ENCODE results near the gene PRPF6.
"Not testable (repeated sequence)": the region's sequence is repeated elsewhere in the genome, so short reads cannot be mapped to it uniquely, and the experiment has no call there.

PRPF6 gene

DNA sequence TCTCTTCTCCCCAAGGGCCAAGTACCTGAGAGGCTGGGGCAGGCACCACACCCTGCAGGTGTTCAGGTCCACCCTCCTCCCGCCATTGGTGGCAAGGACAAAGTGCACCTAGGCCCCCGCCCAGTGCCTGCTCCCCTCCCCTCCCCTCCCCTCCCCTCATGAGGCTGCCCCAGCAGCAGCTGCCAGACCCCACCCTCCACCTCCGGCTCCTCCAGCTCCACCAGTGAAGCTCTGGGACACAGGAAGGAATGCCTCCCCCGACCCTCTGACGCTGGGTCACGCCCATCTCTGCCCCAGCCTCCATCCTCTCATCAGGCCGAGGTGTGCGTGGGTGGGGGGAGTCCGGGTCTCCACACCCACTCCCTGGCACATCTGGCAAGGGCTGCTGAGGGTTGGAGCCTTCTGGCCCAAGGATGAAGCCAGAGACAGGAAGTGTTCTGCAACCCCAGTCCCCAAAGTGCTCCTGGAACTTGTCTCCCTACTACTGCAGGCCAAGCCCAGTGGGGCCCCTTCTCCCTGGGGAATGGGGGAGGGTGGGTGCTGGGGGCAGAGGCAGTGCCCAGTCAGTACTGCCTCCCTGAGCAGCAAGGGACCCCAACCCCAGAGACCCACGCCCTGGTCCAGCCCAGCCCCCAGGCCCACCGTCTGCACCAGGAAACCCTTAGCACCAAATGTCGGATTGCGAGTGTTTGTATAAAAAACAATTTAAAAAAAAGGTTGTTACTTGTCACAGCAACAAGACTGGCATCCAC, 23.1 kb upstream of the PRPF6 start:
- peak; percentile 49 for ATAC-seq (ENCODE audit: low read depth)
- Histone ChIP-seq H3K36me3 (ENCODE audit: low read depth) (peaks cover 32% of the 10 kb centered on the region), H3K27me3 (ENCODE audit: insufficient read depth, poor library complexity, severe bottlenecking) (no peaks in the 10 kb centered on the region), H3K4me3 (ENCODE audit: severe bottlenecking) (peak overlapping the region; percentile 88), H3K27ac (ENCODE audit: poor library complexity, severe bottlenecking) (peak overlapping the region; percentile 74), H3K4me1 (ENCODE audit: insufficient read depth, poor library complexity, severe bottlenecking) (peaks cover 14% of the 10 kb centered on the region), H3K9me3 (ENCODE audit: severe bottlenecking) (no peaks in the 10 kb centered on the region)
- peak; percentile 87 for DNase-seq (ENCODE audit: low spot score)
- TF ChIP-seq, protein P1, sequence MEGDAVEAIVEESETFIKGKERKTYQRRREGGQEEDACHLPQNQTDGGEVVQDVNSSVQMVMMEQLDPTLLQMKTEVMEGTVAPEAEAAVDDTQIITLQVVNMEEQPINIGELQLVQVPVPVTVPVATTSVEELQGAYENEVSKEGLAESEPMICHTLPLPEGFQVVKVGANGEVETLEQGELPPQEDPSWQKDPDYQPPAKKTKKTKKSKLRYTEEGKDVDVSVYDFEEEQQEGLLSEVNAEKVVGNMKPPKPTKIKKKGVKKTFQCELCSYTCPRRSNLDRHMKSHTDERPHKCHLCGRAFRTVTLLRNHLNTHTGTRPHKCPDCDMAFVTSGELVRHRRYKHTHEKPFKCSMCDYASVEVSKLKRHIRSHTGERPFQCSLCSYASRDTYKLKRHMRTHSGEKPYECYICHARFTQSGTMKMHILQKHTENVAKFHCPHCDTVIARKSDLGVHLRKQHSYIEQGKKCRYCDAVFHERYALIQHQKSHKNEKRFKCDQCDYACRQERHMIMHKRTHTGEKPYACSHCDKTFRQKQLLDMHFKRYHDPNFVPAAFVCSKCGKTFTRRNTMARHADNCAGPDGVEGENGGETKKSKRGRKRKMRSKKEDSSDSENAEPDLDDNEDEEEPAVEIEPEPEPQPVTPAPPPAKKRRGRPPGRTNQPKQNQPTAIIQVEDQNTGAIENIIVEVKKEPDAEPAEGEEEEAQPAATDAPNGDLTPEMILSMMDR (IDR thresholded peaks at IDR 0.05; ENCODE audit: poor library complexity, severe bottlenecking), result no peak

DNA sequence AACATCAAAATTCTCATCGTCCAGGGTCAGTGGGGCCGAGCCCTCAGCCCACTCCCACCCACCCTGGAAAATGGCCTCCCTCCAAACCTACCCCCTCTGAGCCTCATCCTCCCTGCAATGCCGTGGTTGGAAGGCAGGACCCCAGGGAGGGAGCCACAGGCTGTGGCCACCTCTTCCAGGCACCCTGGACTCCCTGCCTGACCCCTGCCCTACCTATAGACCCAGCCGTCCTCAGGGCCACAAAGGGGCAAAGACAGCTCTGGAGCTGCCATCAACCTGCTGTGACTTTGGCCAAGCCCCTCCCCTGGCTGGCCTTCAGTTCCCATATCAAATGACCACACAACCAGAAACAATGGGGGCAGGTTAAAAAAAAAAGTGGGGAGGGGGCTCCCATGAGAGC, 22.5 kb upstream of the PRPF6 start:
- ATAC-seq (ENCODE audit: low read depth) (no peak), DNase-seq (ENCODE audit: low spot score) (no peak)
- H3K27me3 ChIP-seq (ENCODE audit: insufficient read depth, poor library complexity, severe bottlenecking), result no peaks in the 10 kb centered on the region
- peaks cover 38% of the 10 kb centered on the region for H3K36me3 ChIP-seq (ENCODE audit: low read depth)
- TF ChIP-seq, protein P1 (IDR thresholded peaks at IDR 0.05; ENCODE audit: poor library complexity, severe bottlenecking), result no peak
- H3K9me3 ChIP-seq (ENCODE audit: severe bottlenecking), result no peaks in the 10 kb centered on the region
- H3K4me1 ChIP-seq (ENCODE audit: insufficient read depth, poor library complexity, severe bottlenecking), result peaks cover 14% of the 10 kb centered on the region
- peak overlapping the region; percentile 74 for H3K27ac ChIP-seq (ENCODE audit: poor library complexity, severe bottlenecking)
- no peak overlapping the region for H3K4me3 ChIP-seq (ENCODE audit: severe bottlenecking)

DNA sequence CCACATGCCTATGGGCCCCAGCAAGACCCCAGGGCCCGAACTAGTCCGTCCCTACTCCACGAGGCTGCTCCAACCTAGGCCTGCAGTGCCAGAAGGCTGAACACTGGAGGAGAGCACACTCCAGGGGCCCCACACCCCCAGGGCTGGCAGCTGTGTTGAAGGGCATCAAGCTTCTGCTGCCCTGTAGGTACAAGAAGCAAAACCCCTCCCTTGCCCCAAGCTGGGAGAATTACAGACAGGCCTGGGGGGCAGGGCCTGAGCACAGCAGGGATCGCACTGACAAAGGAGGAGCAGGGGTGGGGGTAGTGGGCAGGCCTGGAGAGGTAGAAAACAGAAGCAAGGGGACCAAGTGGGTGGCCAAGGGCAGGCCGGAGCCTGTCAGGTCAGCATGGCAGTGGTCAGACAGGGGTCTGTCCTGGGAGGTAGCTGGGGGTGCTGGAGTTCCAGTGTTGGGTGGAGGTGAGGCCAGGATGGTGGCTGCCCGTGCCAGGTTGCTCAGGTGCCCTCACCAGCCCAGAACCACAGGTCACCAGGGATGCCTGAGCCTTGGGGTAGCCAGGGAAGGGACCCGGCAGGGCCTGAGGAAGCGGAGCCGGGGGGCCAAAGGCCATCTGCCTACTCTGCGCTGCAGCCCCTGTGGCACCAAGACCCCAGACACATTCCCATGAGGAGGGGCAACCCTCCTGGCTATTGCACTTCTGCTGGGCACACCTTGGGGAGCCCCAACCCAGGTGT, 21.8 kb upstream of the PRPF6 start:
- Histone ChIP-seq H3K36me3 (ENCODE audit: low read depth) (peaks cover 44% of the 10 kb centered on the region), H3K27me3 (ENCODE audit: insufficient read depth, poor library complexity, severe bottlenecking) (no peaks in the 10 kb centered on the region)
- no peak for ATAC-seq (ENCODE audit: low read depth)

DNA sequence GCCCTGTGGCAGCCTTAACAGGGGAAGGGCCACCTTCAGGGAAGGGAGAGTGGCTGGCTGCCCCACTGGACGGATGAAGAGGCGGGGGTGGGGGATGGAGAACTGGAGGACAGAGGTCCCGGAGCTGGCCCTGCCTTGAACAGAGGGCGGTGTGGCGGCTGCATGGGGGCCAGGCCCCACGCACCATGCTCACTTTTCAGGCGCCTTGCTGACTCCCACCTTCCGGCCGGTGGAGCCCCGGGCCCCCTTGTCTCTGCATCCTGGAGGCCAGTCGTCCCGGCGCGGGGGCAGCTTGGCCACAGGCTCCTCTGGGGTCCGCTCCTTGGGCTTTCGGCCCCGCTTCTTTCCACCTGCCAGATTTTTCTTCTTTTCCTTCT, 21.2 kb upstream of the PRPF6 start:
- ATAC-seq (ENCODE audit: low read depth) (no peak), DNase-seq (ENCODE audit: low spot score) (peak; percentile 83)
- no peak overlapping the region for H3K27ac ChIP-seq (ENCODE audit: poor library complexity, severe bottlenecking)
- H3K27me3 ChIP-seq (ENCODE audit: insufficient read depth, poor library complexity, severe bottlenecking), result no peaks in the 10 kb centered on the region
- TF ChIP-seq, protein P1 (IDR thresholded peaks at IDR 0.05; ENCODE audit: poor library complexity, severe bottlenecking), result no peak
- H3K9me3 ChIP-seq (ENCODE audit: severe bottlenecking), result no peaks in the 10 kb centered on the region
- H3K4me1 ChIP-seq (ENCODE audit: insufficient read depth, poor library complexity, severe bottlenecking), result peaks cover 14% of the 10 kb centered on the region
- H3K4me3 ChIP-seq (ENCODE audit: severe bottlenecking), result no peak overlapping the region
- peaks cover 43% of the 10 kb centered on the region for H3K36me3 ChIP-seq (ENCODE audit: low read depth)

More for the DNA sequence above, 21.8 kb upstream of the PRPF6 start:
- H3K9me3 ChIP-seq (ENCODE audit: severe bottlenecking), result no peaks in the 10 kb centered on the region
- TF ChIP-seq, protein P1 (IDR thresholded peaks at IDR 0.05; ENCODE audit: poor library complexity, severe bottlenecking), result no peak
- no peak overlapping the region for H3K4me3 ChIP-seq (ENCODE audit: severe bottlenecking)
- peak overlapping the region; percentile 74 for H3K27ac ChIP-seq (ENCODE audit: poor library complexity, severe bottlenecking)
- DNase-seq (ENCODE audit: low spot score), result peak; percentile 83
- H3K4me1 ChIP-seq (ENCODE audit: insufficient read depth, poor library complexity, severe bottlenecking), result peaks cover 14% of the 10 kb centered on the region

DNA sequence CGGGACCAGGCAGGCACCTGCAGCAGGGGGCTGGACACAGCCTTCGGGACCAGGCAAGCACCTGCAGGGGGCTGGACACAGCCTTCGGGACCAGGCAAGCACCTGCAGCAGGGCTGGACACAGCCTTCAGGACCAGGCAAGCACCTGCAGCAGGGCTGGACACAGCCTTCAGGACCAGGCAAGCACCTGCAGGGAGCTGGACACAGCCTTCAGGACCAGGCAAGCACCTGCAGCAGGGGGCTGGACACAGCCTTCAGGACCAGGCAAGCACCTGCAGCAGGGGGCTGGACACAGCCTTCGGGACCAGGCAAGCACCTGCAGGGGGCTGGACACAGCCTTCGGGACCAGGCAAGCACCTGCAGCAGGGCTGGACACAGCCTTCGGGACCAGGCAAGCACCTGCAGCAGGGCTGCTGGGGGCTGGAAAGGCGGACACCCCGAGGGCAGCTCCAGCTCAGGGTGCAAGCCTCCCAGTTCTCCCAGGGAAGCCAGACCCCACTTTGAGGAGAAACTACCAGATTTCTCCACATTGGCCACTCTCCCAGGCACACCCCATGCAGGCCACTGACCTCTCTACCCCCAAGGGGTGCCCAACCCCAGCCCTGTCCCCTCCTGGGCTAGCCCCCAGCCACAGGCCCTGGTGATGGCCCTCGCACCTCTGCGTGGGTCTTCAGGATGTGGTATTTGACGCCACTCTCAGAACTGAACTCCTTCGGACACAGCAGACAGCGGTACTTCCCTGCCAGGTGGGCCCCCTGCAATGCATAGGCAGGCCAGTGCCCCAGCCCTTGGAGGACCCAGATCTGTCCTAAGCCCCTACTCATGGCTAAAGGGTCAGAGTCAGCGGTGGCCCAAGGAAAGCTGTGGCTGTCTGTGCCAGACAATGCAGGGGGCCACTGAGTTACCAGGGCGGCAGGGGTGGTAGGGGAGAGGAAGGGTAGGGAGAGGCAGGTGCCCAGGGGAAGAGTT, 20.0 kb upstream of the PRPF6 start:
- not testable (repeated sequence) for H3K9me3 ChIP-seq (ENCODE audit: severe bottlenecking); H3K27ac ChIP-seq (ENCODE audit: poor library complexity, severe bottlenecking); DNase-seq (ENCODE audit: low spot score); H3K4me1 ChIP-seq (ENCODE audit: insufficient read depth, poor library complexity, severe bottlenecking); H3K27me3 ChIP-seq (ENCODE audit: insufficient read depth, poor library complexity, severe bottlenecking); ATAC-seq (ENCODE audit: low read depth); H3K4me3 ChIP-seq (ENCODE audit: severe bottlenecking)
- H3K36me3 ChIP-seq (ENCODE audit: low read depth), result peaks cover 40% of the 10 kb centered on the region
